GM21447 (cell line): ENCODE results near the gene NME2.
"Not testable (repeated sequence)": the region's sequence is repeated elsewhere in the genome, so short reads cannot be mapped to it uniquely, and the experiment has no call there.

ENCODE experiments used
- ATAC-seq: cut with Tn5 transposase; IDR thresholded peaks from one replicate; pipeline ENCODE4 v1.9.1; 2021; ENCODE audit not compliant: unreplicated experiment

The NME2 gene

GRCh38 chr17:51166198-51166986, at the start of gene NME2:
NME2 (plus strand) TSS chr17:51166411; CDS start chr17:51166831, 420 bp downstream.
- peak; percentile 86 for ATAC-seq

- no peak for ATAC-seq
Observed at GRCh38 chr17:51118330-51119195, 47.6 kb upstream of the NME2 start.

- peak; percentile 32 for ATAC-seq
Observed at GRCh38 chr17:51119415-51120356, 46.5 kb upstream of the NME2 start.

- ATAC-seq = peak; percentile 26
Observed at GRCh38 chr17:51120357-51120738, 45.9 kb upstream of the NME2 start.

- ATAC-seq = peak; percentile 61
Observed at GRCh38 chr17:51120739-51121619, 45.2 kb upstream of the NME2 start, which contains the start of gene SPAG9. SPAG9 (minus strand) TSS chr17:51120868; CDS start chr17:51120656, 212 bp downstream.

GRCh38 chr17:51121620-51122472, 44.4 kb upstream of the NME2 start:
- peak; percentile 37 for ATAC-seq

- ATAC-seq = not testable (repeated sequence)
Observed at GRCh38 chr17:51122473-51123115, 43.6 kb upstream of the NME2 start.

- no peak for ATAC-seq
Observed at GRCh38 chr17:51124640-51125503, 41.3 kb upstream of the NME2 start.

- ATAC-seq = no peak
Observed at GRCh38 chr17:51128076-51128475, 38.1 kb upstream of the NME2 start.

GRCh38 chr17:51132964-51133319, 33.3 kb upstream of the NME2 start:
- peak; percentile 81 for ATAC-seq

GRCh38 chr17:51133365-51133764, 32.8 kb upstream of the NME2 start:
- no peak for ATAC-seq

- ATAC-seq = no peak
Observed at GRCh38 chr17:51135956-51136355, 30.3 kb upstream of the NME2 start.

GRCh38 chr17:51142597-51142996, 23.6 kb upstream of the NME2 start:
- no peak for ATAC-seq

- no peak for ATAC-seq
Observed at GRCh38 chr17:51144266-51145022, 21.8 kb upstream of the NME2 start.

GRCh38 chr17:51147650-51148049, 18.6 kb upstream of the NME2 start:
- no peak for ATAC-seq

- ATAC-seq = no peak
Observed at GRCh38 chr17:51149163-51149562, 17.0 kb upstream of the NME2 start.

- ATAC-seq = no peak
Observed at GRCh38 chr17:51150932-51151331, 15.3 kb upstream of the NME2 start.
